ENCODE data around the gene ACTN1.
A peak's percentile ranks its signal among the peaks of the same experiment; 100 is the strongest.

The ACTN1 gene

DNA sequence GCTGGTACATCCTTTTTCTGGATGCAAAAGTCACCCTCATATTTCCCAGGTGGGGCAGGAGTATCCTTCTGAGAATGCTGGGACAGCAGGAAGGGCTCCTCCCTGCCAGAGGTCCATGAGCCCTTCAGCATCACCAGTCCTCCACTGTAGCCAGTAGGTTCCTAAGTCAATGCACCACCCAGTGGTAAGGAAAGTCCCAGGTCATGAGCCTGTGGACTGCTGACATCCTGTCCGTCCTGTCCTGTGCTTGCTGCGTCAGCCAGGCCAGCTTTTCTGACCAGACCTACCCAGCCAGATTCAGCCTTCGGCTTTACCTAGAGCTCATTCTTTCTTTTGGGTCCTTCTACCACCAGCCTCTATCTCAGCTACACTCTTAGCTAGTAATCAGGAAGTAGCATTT is 23.0 kb upstream of the ACTN1 start:
- Mint-ChIP-seq H3K27ac (no peak overlapping the region), H3K4me3 (no peak overlapping the region), H3K9me3 (no peaks in the 10 kb centered on the region), H3K4me1 (peaks cover 19% of the 10 kb centered on the region), H3K36me3 (no peaks in the 10 kb centered on the region)
- DNase-seq (ENCODE audit: low spot score in 2 of 2) (no peak), ATAC-seq (peak; percentile 46)

- Mint-ChIP-seq H3K36me3 (no peaks in the 10 kb centered on the region), H3K9me3 (no peaks in the 10 kb centered on the region), H3K4me3 (no peak overlapping the region), H3K27ac (no peak overlapping the region), H3K4me1 (peaks cover 19% of the 10 kb centered on the region)
- ATAC-seq (no peak), DNase-seq (ENCODE audit: low spot score in 2 of 2) (no peak)
Observed at GRCh38 chr14:69001375-69001774, 22.3 kb upstream of the ACTN1 start.

GRCh38 chr14:68998062-68998461 is 19.0 kb upstream of the ACTN1 start:
- H3K4me1 Mint-ChIP-seq, result peaks cover 12% of the 10 kb centered on the region
- DNase-seq (ENCODE audit: low spot score in 2 of 2), result no peak
- no peaks in the 10 kb centered on the region for H3K9me3 Mint-ChIP-seq
- ATAC-seq, result no peak
- H3K4me3 Mint-ChIP-seq, result no peak overlapping the region
- H3K27ac Mint-ChIP-seq, result no peak overlapping the region
- H3K36me3 Mint-ChIP-seq, result no peaks in the 10 kb centered on the region

DNA sequence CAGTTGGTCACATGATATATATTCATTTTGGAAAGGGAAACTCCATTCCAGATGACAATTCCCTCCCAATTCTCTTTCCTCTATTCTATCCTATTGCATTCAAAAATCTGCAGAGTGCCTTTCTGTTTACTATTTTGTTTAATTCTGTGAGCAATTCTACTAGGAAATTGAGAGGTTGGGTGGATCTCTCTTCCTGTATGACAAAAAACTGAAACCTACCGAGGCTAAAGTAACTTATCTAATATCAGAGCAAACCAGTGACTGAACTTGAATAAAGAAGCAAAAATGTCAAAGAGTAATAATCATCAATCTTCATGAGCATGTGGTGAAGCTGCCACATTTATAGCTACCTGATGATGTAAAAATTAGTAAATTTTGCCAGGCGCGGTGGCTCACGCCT is 16.6 kb upstream of the ACTN1 start:
- Mint-ChIP-seq H3K4me3 (no peak overlapping the region), H3K27ac (no peak overlapping the region), H3K9me3 (no peaks in the 10 kb centered on the region), H3K4me1 (peaks cover 11% of the 10 kb centered on the region), H3K36me3 (no peaks in the 10 kb centered on the region)
- DNase-seq (ENCODE audit: low spot score in 2 of 2) (no peak), ATAC-seq (no peak)

DNA sequence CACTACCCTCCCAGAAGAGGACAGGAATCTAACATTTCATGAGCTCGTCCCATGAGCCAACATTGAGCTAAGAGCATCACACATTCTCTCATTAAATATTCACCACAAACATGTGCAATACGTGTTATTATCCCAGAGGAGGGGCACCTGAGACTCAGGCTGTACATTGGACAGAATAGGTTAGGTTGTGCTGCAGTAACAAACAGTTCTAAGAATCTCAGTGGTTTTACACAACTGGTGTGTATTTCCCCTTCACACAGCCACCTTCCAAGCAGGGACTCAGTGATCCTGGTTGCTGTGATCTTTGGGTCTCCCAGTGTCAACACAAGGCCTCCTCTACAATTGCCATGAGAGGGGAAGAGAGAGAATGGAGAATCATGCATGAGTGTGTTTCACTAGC is 15.0 kb upstream of the ACTN1 start:
- no peak for DNase-seq (ENCODE audit: low spot score in 2 of 2)
- Mint-ChIP-seq H3K36me3 (no peaks in the 10 kb centered on the region), H3K27ac (no peak overlapping the region), H3K4me3 (no peak overlapping the region), H3K9me3 (no peaks in the 10 kb centered on the region), H3K4me1 (peaks cover 11% of the 10 kb centered on the region)
- no peak for ATAC-seq

DNA sequence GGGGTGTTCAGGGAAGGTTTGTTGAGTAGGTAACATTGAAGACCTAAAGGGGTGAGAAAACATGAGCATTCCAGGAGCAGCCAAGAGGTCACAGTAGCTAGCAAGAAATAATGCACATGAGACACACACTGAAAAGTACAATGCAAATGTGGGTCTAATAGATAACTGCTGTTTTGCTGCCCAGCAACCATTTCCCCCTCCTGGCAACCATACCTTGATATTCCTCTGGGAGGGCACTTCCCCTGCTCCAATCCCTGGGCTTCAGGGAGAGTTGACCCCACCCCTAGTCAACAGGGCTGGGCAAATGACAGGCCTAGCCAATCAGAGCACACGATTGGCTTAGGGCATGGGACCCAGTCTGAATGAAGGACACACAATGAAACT is 8.5 kb upstream of the ACTN1 start:
- no peaks in the 10 kb centered on the region for H3K4me1 Mint-ChIP-seq
- no peak overlapping the region for H3K27ac Mint-ChIP-seq
- H3K4me3 Mint-ChIP-seq, result no peak overlapping the region
- no peaks in the 10 kb centered on the region for H3K9me3 Mint-ChIP-seq
- DNase-seq (ENCODE audit: low spot score in 2 of 2), result no peak
- no peaks in the 10 kb centered on the region for H3K36me3 Mint-ChIP-seq
- ATAC-seq, result no peak

DNA sequence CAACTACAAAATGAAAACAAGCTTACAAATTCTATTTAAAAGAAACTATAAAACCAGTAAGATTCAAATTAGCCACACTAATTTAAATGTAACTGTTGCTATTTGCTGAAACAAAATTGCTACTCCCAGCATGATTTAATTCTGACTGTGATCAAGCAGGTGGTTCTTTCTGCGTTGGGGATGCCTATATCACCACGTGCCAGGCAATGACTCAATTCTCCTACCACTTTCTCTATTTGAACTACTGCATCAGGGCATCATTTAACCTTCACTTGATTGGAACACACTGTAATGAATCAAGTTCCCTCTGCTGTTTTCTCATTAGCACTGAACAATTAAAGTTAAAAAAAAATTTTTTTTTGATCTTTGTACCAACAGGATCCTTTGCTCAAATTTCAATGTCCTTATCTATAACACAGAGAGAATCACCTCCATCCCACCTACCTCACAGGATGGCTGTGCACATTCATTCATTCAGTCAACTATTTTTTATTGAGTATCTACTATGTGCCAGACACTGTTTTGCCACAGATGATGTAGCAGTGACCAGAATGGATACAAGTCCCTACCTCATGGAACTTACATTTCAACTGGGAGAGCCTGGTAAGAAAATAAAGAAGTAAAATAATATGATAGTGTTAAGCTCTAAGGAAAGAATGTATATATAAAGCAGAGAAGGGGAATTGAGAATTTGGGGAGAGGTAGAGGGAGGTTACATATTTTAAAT is 8.0 kb upstream of the ACTN1 start:
- Mint-ChIP-seq H3K9me3 (no peaks in the 10 kb centered on the region), H3K36me3 (no peaks in the 10 kb centered on the region), H3K27ac (no peak overlapping the region), H3K4me3 (no peak overlapping the region), H3K4me1 (no peaks in the 10 kb centered on the region)
- DNase-seq (ENCODE audit: low spot score in 2 of 2) (no peak), ATAC-seq (peak; percentile 93)

DNA sequence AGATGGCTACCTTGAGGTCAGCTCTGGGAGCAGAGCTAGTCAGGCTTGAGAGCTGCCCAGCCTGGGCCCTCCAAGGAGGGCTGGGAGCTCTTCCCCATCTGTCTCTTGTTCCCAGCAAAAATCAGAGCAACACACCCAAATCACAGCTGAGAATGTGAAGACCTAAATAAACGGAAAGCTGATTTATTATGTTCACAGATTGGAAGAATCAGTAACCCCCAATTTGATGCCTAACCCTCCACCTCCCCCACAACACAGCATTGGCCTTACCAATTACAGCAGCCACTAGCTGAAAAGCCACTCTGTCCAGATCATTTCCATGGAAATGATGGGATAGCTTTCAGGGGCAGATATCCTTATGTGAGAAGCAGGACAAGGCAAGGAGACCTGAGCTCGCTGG is 7.1 kb upstream of the ACTN1 start:
- no peaks in the 10 kb centered on the region for H3K36me3 Mint-ChIP-seq
- H3K27ac Mint-ChIP-seq, result no peak overlapping the region
- H3K9me3 Mint-ChIP-seq, result no peaks in the 10 kb centered on the region
- ATAC-seq (no peak), DNase-seq (ENCODE audit: low spot score in 2 of 2) (no peak)
- H3K4me1 Mint-ChIP-seq, result peaks cover 6% of the 10 kb centered on the region
- H3K4me3 Mint-ChIP-seq, result no peak overlapping the region

DNA sequence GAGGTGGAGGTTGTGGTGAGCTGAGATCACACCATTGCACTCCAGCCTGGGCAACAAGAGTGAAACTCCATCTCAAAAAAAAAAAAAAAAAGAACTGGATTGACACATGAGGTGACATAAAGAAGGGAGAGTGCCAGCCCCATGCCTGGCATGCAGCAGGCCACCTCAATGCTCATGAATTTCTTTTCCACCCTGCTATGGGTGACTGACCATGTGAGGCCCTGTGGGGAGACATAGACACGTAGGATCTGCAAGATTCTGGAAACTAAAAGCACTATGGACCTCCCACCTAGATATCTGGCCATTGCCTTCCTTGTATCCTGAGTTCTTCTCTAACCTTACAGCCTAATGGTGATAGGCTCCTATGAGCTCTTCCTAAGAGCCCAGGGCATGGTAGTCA is 5.6 kb upstream of the ACTN1 start:
- H3K4me3 Mint-ChIP-seq, result no peak overlapping the region
- no peaks in the 10 kb centered on the region for H3K9me3 Mint-ChIP-seq
- no peak overlapping the region for H3K27ac Mint-ChIP-seq

GRCh38 chr14:68983191-68983590 is 4.1 kb upstream of the ACTN1 start:
- no peak for ATAC-seq
- H3K27ac Mint-ChIP-seq, result no peak overlapping the region
- no peak for DNase-seq (ENCODE audit: low spot score in 2 of 2)
- H3K4me3 Mint-ChIP-seq, result no peak overlapping the region
- no peaks in the 10 kb centered on the region for H3K9me3 Mint-ChIP-seq
- no peaks in the 10 kb centered on the region for H3K36me3 Mint-ChIP-seq
- H3K4me1 Mint-ChIP-seq, result peaks cover 15% of the 10 kb centered on the region

More for the DNA sequence above, 5.6 kb upstream of the ACTN1 start:
- Mint-ChIP-seq H3K4me1 (peaks cover 15% of the 10 kb centered on the region), H3K36me3 (no peaks in the 10 kb centered on the region)
- DNase-seq (ENCODE audit: low spot score in 2 of 2) (no peak), ATAC-seq (no peak)

DNA sequence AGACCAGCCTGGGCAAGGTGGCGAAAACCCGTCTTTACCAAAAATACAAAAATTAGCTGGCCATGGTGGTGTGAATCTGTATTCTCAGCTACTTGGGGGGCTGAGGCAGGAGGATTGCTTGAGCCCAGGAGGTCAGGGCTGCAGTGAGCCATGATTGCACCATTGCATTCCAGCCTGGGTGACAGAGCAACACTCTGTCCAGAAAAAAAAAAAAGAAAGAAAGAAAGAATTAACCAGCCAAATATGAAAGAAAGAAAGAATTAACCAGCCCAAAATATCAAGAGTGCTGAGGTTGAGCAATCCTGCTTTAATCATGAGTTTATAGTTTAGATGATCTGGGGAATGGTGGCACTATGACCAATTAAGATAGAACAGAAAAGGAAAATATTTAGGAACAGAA is 3.5 kb upstream of the ACTN1 start:
- peaks cover 20% of the 10 kb centered on the region for H3K4me1 Mint-ChIP-seq

GRCh38 chr14:68981539-68981976 is 2.5 kb upstream of the ACTN1 start:
- peaks cover 30% of the 10 kb centered on the region for H3K4me1 Mint-ChIP-seq
- DNase-seq (ENCODE audit: low spot score in 2 of 2) (no peak), ATAC-seq (no peak)
- no peak overlapping the region for H3K4me3 Mint-ChIP-seq
- no peaks in the 10 kb centered on the region for H3K9me3 Mint-ChIP-seq
- no peaks in the 10 kb centered on the region for H3K36me3 Mint-ChIP-seq
- no peak overlapping the region for H3K27ac Mint-ChIP-seq

More for the DNA sequence above, 3.5 kb upstream of the ACTN1 start:
- Mint-ChIP-seq H3K36me3 (no peaks in the 10 kb centered on the region), H3K4me3 (no peak overlapping the region), H3K27ac (no peak overlapping the region), H3K9me3 (no peaks in the 10 kb centered on the region)
- ATAC-seq, result no peak
- no peak for DNase-seq (ENCODE audit: low spot score in 2 of 2)

DNA sequence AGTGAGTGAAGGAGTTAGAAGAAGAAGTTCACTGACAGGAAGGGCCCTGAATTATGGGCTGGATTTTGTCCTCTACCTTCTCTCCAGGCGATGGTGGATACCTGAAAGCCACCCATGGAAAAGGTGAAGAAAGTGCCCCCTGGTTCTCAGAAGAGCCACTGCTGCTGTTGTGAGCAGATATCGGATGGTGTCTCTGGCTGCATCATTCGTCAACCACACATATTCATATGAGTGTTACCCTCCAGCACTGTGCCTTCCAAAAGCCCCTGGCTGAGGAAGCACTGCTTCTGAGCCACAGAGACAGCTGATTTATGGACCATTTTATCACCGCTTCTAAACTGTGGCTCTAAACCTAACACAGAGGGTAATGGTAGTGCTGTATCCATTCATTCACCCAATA is 2.0 kb upstream of the ACTN1 start:
- no peak for DNase-seq (ENCODE audit: low spot score in 2 of 2)
- H3K4me1 Mint-ChIP-seq, result peaks cover 34% of the 10 kb centered on the region
- no peak overlapping the region for H3K27ac Mint-ChIP-seq
- no peak overlapping the region for H3K4me3 Mint-ChIP-seq
- H3K9me3 Mint-ChIP-seq, result no peaks in the 10 kb centered on the region
- no peaks in the 10 kb centered on the region for H3K36me3 Mint-ChIP-seq
- peak; percentile 58 for ATAC-seq

DNA sequence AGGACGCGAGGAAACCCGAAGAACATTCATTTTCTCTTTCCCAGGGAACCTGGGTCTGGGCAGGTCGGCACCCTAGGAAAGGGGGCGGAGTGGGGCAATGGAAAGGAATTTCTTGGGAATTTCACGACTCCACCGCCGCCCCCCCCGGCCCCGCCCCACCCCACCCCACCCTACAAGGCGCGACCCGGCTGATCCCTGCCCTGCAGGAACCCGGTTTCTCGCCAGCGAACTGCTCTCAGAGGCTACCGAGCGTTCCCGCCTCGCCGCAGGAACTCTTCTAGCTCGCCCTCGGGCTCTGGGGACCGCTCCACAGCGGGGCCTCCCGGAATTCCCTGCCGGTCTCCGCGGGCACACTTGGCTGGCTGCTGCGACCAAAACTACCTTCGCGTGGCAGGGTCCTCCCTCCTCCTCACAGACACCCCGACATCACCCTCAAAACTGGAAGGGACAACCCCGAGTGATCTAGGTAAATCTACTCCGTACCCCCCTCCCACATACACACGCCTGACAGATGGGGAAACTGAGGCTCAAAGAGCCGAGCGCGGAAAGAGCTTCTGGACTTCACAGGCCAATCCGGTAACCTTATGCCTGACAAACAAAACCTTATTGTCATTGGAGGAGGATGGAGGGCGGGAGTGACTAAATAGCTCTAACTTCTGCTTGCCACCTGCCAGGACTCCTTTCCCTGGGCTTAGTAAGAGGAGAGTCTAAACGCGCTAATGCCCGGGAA is 785 bp upstream of the ACTN1 start:
- H3K36me3 Mint-ChIP-seq, result no peaks in the 10 kb centered on the region
- peak overlapping the region; percentile 80 for H3K4me3 Mint-ChIP-seq
- H3K9me3 Mint-ChIP-seq, result no peaks in the 10 kb centered on the region
- DNase-seq (ENCODE audit: low spot score in 2 of 2) (no peak), ATAC-seq (no peak)
- no peak overlapping the region for H3K27ac Mint-ChIP-seq
- peaks cover 44% of the 10 kb centered on the region for H3K4me1 Mint-ChIP-seq

- H3K4me3 Mint-ChIP-seq, result peak overlapping the region; percentile 80
- ATAC-seq (peak; percentile 47), DNase-seq (ENCODE audit: low spot score in 2 of 2) (peak; percentile 42 to 81)
- H3K36me3 Mint-ChIP-seq, result no peaks in the 10 kb centered on the region
- peaks cover 45% of the 10 kb centered on the region for H3K4me1 Mint-ChIP-seq
- H3K27ac Mint-ChIP-seq, result peak overlapping the region; percentile 40
- no peaks in the 10 kb centered on the region for H3K9me3 Mint-ChIP-seq
Observed at GRCh38 chr14:68978172-68978911, 760 bp downstream of the ACTN1 start.
